HFFc6 (cell line): ENCODE results near the gene GUCA2A. TPM values are rescaled to one million over a fixed set of nuclear protein-coding genes. Genes with fewer than 3 reads are reported as not detected.

Source experiments
- DNase-seq: peaks from one replicate; pipeline ENCODE4 v3.0.0-alpha.2; 2018
- H3K27ac Mint-ChIP-seq: 2 replicates; pipeline ENCODE4 v1.8.0; 2020; ENCODE audit warnings: mild to moderate bottlenecking, mixed read lengths
- H3K27me3 Mint-ChIP-seq: 2 replicates; pipeline ENCODE4 v1.8.0; 2021; ENCODE audit warnings: mild to moderate bottlenecking, moderate library complexity, mixed read lengths; ENCODE audit not compliant: insufficient read depth
- H3K36me3 Mint-ChIP-seq: 2 replicates; pipeline ENCODE4 v1.8.0; 2021; ENCODE audit warnings: low read depth, mixed read lengths
- H3K4me1 Mint-ChIP-seq: 2 replicates; pipeline ENCODE4 v1.8.0; 2020; ENCODE audit warnings: low read depth, mixed read lengths
- H3K4me3 Mint-ChIP-seq: 2 replicates; pipeline ENCODE4 v1.8.0; 2020; ENCODE audit warnings: mild to moderate bottlenecking, moderate library complexity, mixed read lengths
- H3K9me3 Mint-ChIP-seq: 2 replicates; pipeline ENCODE4 v1.8.0; 2020; ENCODE audit warnings: mild to moderate bottlenecking, mixed read lengths
- CTCF ChIP-seq: fragments of 200-600 bp; sonication (generic); IDR thresholded peaks from 2 replicates; pipeline ENCODE4 v1.5.0; 2021; ENCODE audit warnings: antibody characterized with exemption, mild to moderate bottlenecking
- total RNA-seq, 6 experiments: library from RNA; stranded (reverse); fragmentation: NEBNext Ultra II Directional; extraction: Animal tissue kit (Norgen Biotek cat#: 25700); gene quantifications; 2 replicates in 1 of 6; 3 replicates in 5 of 6; pipeline ENCODE4 v1.2.3, GENCODE V29; 2021

The GUCA2A gene
- total RNA-seq, 6 experiments from 2014 or later = not detected

GRCh38 chr1:42176902-42177519 is 12.5 kb upstream of the GUCA2A start:
- peaks cover 8% of the 10 kb centered on the region for H3K36me3 Mint-ChIP-seq
- no peak overlapping the region for H3K4me3 Mint-ChIP-seq
- H3K27me3 Mint-ChIP-seq = peaks cover 5% of the 10 kb centered on the region; the same call in 1 of the 2 replicates
- H3K27ac Mint-ChIP-seq = peak overlapping the region; percentile 1; the same call in 1 of the 2 replicates
- peak; percentile 94 for TF ChIP-seq CTCF
- DNase-seq = peak; percentile 39
- H3K9me3 Mint-ChIP-seq = no peaks in the 10 kb centered on the region
- H3K4me1 Mint-ChIP-seq = peaks cover 37% of the 10 kb centered on the region

GRCh38 chr1:42175314-42176054 is 10.9 kb upstream of the GUCA2A start:
- Mint-ChIP-seq H3K27ac (no peak overlapping the region), H3K36me3 (peaks cover 4% of the 10 kb centered on the region), H3K27me3 (peaks cover 6% of the 10 kb centered on the region), H3K9me3 (no peaks in the 10 kb centered on the region), H3K4me1 (peaks cover 38% of the 10 kb centered on the region), H3K4me3 (no peak overlapping the region)
- no peak for TF ChIP-seq CTCF
- no peak for DNase-seq

GRCh38 chr1:42173961-42174735 is 9.6 kb upstream of the GUCA2A start:
- peaks cover 38% of the 10 kb centered on the region for H3K4me1 Mint-ChIP-seq
- peaks cover 4% of the 10 kb centered on the region; the same call in 1 of the 2 replicates for H3K36me3 Mint-ChIP-seq
- TF ChIP-seq CTCF = no peak
- no peaks in the 10 kb centered on the region for H3K9me3 Mint-ChIP-seq
- peaks cover 10% of the 10 kb centered on the region for H3K27me3 Mint-ChIP-seq
- H3K27ac Mint-ChIP-seq = no peak overlapping the region
- no peak for DNase-seq
- H3K4me3 Mint-ChIP-seq = no peak overlapping the region

GRCh38 chr1:42173155-42173933 is 8.8 kb upstream of the GUCA2A start:
- no peak overlapping the region for H3K4me3 Mint-ChIP-seq
- TF ChIP-seq CTCF = peak; percentile 99
- H3K27me3 Mint-ChIP-seq = peaks cover 10% of the 10 kb centered on the region
- peaks cover 37% of the 10 kb centered on the region for H3K4me1 Mint-ChIP-seq
- no peaks in the 10 kb centered on the region for H3K9me3 Mint-ChIP-seq
- H3K27ac Mint-ChIP-seq = no peak overlapping the region
- peaks cover 4% of the 10 kb centered on the region; the same call in 1 of the 2 replicates for H3K36me3 Mint-ChIP-seq
- DNase-seq = peak; percentile 18
